GM21423 (cell line): ENCODE data around the gene FOXO1.
A peak's percentile ranks its signal among the peaks of the same experiment; 100 is the strongest.

Experiments used
- ATAC-seq: cut with Tn5 transposase; IDR thresholded peaks from one replicate; pipeline ENCODE4 v1.9.1; 2021; ENCODE audit warnings: mild to moderate bottlenecking, moderate library complexity; ENCODE audit not compliant: unreplicated experiment

FOXO1 gene

DNA sequence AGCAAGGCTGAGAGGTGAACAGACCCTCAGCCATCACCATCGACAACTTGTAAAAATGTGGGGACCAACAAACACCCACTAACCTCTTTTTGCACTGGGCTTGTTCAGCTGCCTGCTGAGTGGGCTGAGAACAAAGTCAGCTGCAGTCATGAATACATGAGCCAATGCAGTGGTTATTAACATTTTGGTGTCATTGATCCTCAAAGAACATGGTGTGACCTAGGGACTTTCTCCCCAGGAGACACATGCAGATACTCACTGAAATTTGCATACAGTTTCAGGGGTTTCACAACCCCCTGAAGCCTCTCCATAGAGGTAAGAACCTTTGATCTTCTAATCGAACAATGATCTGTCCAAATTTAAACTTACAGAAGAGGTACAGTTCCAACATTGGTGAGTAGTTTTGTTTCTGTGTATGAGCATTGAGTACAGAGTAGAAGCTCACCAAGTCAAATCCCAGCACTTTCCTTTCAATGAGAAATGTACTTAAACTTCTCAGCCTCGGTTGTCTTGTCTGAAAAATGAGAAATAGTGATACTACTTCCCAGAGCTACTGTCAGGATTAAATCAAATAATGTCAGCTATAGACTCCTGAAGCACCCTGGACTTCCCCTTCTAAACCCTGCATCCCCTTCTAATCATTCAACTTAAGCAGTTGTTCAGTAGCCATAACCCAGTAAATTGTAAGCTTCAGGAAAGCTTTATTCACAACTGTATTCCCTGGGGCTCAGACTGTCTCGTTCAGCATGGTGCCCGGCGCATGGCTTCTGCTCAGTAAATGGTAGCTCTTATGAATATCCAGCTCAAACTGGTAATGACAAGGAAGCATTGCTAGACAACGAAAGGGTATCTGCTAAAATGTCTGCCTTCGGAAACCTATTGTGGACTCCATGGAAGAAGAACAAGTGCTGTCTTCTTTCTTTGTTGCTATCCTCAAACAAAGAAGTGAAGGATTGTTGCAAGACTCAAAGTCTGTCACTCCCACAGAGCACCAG lies 148.7 kb downstream of the FOXO1 start:
- ATAC-seq = peak; percentile 77

DNA sequence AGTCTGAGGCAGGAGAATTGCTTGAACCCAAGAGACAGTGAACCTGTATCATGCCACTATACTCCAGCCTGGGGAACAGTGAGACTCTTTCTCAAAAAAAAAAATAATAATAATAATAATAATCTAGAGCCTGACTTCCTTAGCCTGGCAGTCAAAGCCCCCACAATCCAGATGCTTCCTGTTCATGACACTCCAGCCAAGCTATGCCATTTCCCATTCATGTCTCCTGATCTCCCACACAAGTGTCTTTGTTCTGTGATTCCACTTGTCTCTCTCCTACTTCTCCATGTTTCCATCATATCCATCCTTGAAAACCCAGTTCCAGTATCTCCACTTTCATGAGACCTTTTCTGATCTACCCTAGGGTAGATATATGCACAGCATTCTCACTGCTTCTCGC lies 150.7 kb downstream of the FOXO1 start:
- no peak for ATAC-seq

DNA sequence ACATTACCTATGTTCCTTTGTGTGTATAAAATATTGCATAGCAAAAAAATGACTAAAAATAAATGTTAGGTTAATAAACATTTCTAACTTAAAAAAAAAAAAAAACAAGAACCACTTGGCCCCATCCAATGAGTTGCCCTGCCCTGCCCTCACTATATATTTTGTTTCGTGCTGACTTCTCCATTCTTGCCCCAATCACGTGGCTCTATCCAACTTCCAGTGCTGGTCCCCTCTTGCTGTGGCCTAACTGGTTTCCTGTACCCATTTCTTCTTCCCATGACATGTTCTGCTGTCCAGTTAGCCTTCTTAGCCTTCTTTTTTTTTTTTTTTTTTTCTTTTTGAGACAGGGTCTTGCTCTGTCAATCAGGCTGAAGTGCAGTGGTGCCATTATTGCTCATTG lies 151.6 kb downstream of the FOXO1 start:
- ATAC-seq = no peak

DNA sequence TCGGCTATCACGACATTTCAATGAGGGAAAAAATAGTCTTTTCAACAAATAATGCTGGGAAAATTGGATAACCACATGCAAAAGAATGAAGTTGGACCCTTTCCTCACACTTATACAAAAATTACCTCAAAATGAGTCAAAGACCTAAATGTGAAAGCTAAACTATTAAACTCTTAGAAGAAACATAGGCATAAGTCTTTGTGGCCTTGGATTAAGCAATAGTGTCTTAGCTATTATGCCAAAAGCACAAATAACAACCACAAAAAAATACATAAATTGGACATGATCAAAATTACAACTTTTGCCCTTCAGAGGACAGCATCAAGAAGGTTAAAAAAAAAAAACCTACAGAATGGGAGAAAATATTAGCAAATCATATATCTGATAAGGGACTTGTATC lies 156.6 kb downstream of the FOXO1 start:
- ATAC-seq = no peak

DNA sequence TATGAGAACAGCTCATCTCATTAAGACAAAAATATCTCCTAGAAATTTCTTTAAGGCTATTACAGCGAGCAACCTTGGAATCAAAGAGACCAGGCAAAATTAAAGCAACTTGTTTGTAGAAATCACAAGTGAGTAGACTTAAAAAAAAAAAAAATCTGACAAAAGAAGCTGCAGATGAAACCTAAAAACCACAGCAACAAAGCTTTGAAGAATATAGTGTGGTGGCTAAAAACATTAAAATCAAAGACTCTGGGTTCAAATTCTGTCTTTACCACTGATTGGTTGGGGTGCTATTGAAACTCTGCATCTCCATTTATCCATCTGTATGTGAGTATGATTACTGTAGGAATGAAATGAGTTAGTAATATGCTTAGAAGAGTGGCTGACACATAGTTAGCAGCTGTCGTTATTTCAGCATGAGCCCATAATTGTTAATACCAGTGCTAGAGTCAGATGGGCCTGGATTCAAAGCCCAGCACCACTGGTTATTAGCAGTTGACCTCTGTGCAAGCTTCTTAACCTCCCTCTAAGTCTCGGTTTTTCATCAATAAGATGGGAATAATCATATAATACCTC lies 157.6 kb downstream of the FOXO1 start:
- ATAC-seq = no peak

DNA sequence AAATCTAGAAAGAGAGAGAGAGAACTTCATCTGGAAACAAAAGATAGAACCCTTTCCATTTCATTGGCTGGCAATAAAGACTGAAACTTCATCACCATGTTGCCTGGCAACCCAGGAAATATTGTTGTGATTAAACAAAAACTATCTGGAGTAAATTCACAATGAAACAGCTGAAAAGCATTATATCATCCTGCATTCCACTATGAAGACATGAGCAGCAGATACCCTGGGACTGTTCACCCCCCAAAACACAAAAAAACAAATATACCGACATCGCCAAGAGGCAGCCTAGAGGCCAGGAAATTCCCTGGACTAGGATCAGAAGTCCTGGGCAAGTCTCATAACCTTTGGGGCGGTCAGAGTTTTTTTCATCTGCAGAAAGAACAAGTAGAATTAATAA lies 158.3 kb downstream of the FOXO1 start:
- no peak for ATAC-seq

DNA sequence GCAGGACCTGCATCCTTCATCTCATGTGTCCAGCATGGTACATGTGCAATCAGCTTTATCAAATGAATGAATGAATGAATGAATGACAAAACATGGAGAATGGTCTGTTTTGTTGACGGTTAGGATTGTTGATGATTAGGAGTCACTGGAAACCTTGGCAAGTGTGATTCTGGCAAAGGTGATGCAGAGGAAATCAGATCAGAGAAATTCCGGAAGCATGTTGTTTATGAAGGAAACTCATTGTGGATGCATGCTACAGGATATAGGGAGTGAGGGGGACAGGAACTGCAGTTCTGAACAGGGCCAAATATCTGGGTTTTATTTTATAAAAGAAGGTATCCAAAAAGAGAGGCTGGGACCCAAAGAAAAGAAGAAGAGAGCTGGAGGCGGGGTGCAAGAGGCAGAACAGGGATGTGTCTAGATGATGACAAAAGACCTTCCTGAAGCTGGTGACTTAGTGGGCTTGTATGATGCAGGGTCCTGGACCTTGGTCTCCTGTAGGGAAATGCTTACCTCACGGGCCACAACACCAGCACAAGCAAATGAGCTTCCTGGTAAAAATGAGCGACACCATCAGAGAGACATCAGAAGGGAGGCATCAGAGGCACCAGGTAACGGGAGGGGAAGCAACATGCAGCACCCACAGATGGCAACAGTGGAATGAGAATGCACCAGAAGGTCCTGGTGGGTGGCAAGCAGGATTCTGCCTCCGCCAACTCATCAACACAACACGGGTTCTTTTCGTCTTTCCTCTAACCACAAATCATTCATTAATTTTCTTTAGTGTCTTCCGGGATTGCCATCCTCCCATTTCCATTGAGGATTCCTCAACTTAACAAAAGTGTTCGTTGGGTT lies 159.6 kb downstream of the FOXO1 start:
- no peak for ATAC-seq
